T-helper 2 cell treated with Interferon-gamma antibody and Interleukin-4, amounts not matched to agents 100 ng/mL and 5 ng/mL, for 36 hours (primary cell): ENCODE data around the gene CDKL1. TPM values are rescaled to one million over a fixed set of nuclear protein-coding genes. Genes with fewer than 3 reads are reported as not detected.

Source experiments
- intact Hi-C: fragments of 100-400 bp; cut with micrococcal nuclease; formaldehyde crosslinking; loops from one replicate; pipeline ENCODE4 v1.15.1; 2023
- total RNA-seq: library from RNA; stranded (reverse); gene quantifications from 2 replicates; pipeline ENCODE4 v1.2.3, GENCODE V29; 2022

Gene CDKL1
- 10.6 and 13.6 TPM in 2 replicates for total RNA-seq

GRCh38 chr14:50396631-50397389, at the start of gene CDKL1:
TSS of gene CDKL1 (minus strand) at chr14:50396881. CDS start at chr14:50395868, 1,013 bp downstream.
- intact Hi-C loops = loop anchor here (1.0 to 2.0 kb wide), 3 partner anchors 34 to 128 kb away; no protein-coding TSS in a partner anchor

GRCh38 chr14:50434528-50434927, 37.8 kb upstream of the CDKL1 start:
- intact Hi-C loops = no loop called here

- intact Hi-C loops = no loop called here
Observed at GRCh38 chr14:50432131-50432530, 35.5 kb upstream of the CDKL1 start.

- intact Hi-C loops = no loop called here
Observed at GRCh38 chr14:50425816-50426215, 29.1 kb upstream of the CDKL1 start.

GRCh38 chr14:50425105-50425504, 28.4 kb upstream of the CDKL1 start:
- intact Hi-C loops = no loop called here

- intact Hi-C loops = no loop called here
Observed at GRCh38 chr14:50423529-50423928, 26.8 kb upstream of the CDKL1 start.

- intact Hi-C loops = no loop called here
Observed at GRCh38 chr14:50421499-50421898, 24.8 kb upstream of the CDKL1 start.

GRCh38 chr14:50417853-50418252, 21.2 kb upstream of the CDKL1 start:
- intact Hi-C loops = no loop called here

- intact Hi-C loops = no loop called here
Observed at GRCh38 chr14:50410921-50411320, 14.2 kb upstream of the CDKL1 start.

GRCh38 chr14:50410071-50410470, 13.4 kb upstream of the CDKL1 start:
- intact Hi-C loops = no loop called here

- intact Hi-C loops = no loop called here
Observed at GRCh38 chr14:50407111-50407812, 10.6 kb upstream of the CDKL1 start.

- intact Hi-C loops = no loop called here
Observed at GRCh38 chr14:50403419-50403818, 6.7 kb upstream of the CDKL1 start.

- intact Hi-C loops = no loop called here
Observed at GRCh38 chr14:50402965-50403364, 6.3 kb upstream of the CDKL1 start.

GRCh38 chr14:50400461-50400860, 3.8 kb upstream of the CDKL1 start:
- intact Hi-C loops = no loop called here

GRCh38 chr14:50399251-50400032, 2.8 kb upstream of the CDKL1 start:
- intact Hi-C loops = no loop called here

- intact Hi-C loops = no loop called here
Observed at GRCh38 chr14:50398189-50398580, 1.5 kb upstream of the CDKL1 start.

- intact Hi-C loops = loop anchor here (2.0 kb wide), 2 partner anchors 35 to 127 kb away; no protein-coding TSS in a partner anchor
Observed at GRCh38 chr14:50397390-50398188, 908 bp upstream of the CDKL1 start.

- intact Hi-C loops = no loop called here
Observed at GRCh38 chr14:50395448-50395847, 1.2 kb downstream of the CDKL1 start.

GRCh38 chr14:50394713-50395112, 2.0 kb downstream of the CDKL1 start:
- intact Hi-C loops = no loop called here

GRCh38 chr14:50389668-50390441, 6.8 kb downstream of the CDKL1 start:
- intact Hi-C loops = no loop called here
